Gastrocnemius medialis (tissue), 4 donors: Measurements from ENCODE around the gene DBP. TPM values are rescaled to one million over a fixed set of nuclear protein-coding genes. Genes with fewer than 3 reads are reported as not detected.

Source experiments
- ATAC-seq, 2 donors: fragments of 150-250 bp; one replicate each; pipeline ENCODE4 v1.9.1; 2016
- DNase-seq, 2 donors: peaks; one replicate each; pipeline ENCODE4 v3.0.0-alpha.2; 2019
- H3K27ac ChIP-seq, 4 donors: fragments of 200-600 bp; sonication (generic); 1 replicate in 1 of 4; 2 replicates in 3 of 4; pipeline ENCODE4 v1.5.1; 2016 to 2018; ENCODE audit warnings: mild to moderate bottlenecking in 2 of 4, moderate library complexity in 1 of 4
- H3K27me3 ChIP-seq, 3 donors: fragments of 200-600 bp; sonication (generic) in 2 of 3; 1 replicate in 1 of 3; 2 replicates in 2 of 3; pipeline versions ENCODE4 v1.5.1 to v1.6.0; 2016 to 2019; ENCODE audit warnings: mild to moderate bottlenecking in 1 of 3, moderate library complexity in 1 of 3
- H3K36me3 ChIP-seq, 2 donors: fragments of 200-600 bp; sonication (generic) in 1 of 2; one replicate each; pipeline ENCODE4 v1.5.1; 2017 to 2018
- H3K4me1 ChIP-seq, 2 donors: fragments of 200-600 bp; sonication (generic) in 1 of 2; one replicate each; pipeline ENCODE4 v1.5.1; 2016 to 2017; ENCODE audit warnings: mild to moderate bottlenecking in 2 of 2
- H3K4me3 ChIP-seq, 4 donors: fragments of 200-600 bp; sonication (generic) in 3 of 4; 1 replicate in 1 of 4; 2 replicates in 3 of 4; pipeline ENCODE4 v1.5.1; 2016 to 2019; ENCODE audit warnings: mild to moderate bottlenecking in 2 of 4
- H3K9me3 ChIP-seq, 3 donors: fragments of 200-600 bp; sonication (generic) in 2 of 3; 1 replicate in 1 of 3; 2 replicates in 2 of 3; pipeline ENCODE4 v1.5.1; 2016 to 2019
- CTCF ChIP-seq, 5 experiments: fragments of 450-650 bp in 3 of 5; fragments of 200-600 bp in 2 of 5; sonication (generic) in 2 of 5; IDR thresholded peaks in 4 of 5; conservative IDR thresholded peaks in 1 of 5; 1 replicate in 4 of 5; 2 replicates in 1 of 5; pipeline ENCODE4 v1.5.1; 2016 to 2019; ENCODE audit warnings: antibody characterized with exemption in 5 of 5, mild to moderate bottlenecking in 3 of 5, moderate library complexity in 3 of 5
- POLR2A ChIP-seq, 2 donors: fragments of 450-650 bp; IDR thresholded peaks; one replicate each; pipeline ENCODE4 v1.6.1; 2017; ENCODE audit warnings: antibody characterized with exemption in 2 of 2, mild to moderate bottlenecking in 2 of 2, moderate library complexity in 2 of 2
- in situ Hi-C, 4 donors: fragments of 200-750 bp; cut with MboI; loops; one replicate each; pipeline versions ENCODE4 v1.15.0 to v1.8.0; 2017; ENCODE audit warnings: low sequenced_read_pairs in 4 of 4
- intact Hi-C: fragments of 100-400 bp; cut with DNase I; formaldehyde crosslinking; loops from one replicate; pipeline ENCODE4 v1.15.1; 2023; ENCODE audit warnings: low total_unique reads
- total RNA-seq, 4 donors: library from RNA; depleted of rRNA; stranded (reverse); fragments of >200 nt; gene quantifications; one replicate each; pipeline versions ENCODE4 v1.1.0 to v1.2.3, GENCODE V29; 2016

The DBP gene
- total RNA-seq, 4 donors from 2014 or later, result 1.7 to 12.9 (median 4.4) TPM

GRCh38 chr19:48623556-48624066 lies 13.6 kb downstream of the DBP start:
- H3K4me3 ChIP-seq, result peak overlapping the region; percentile 3 to 75 (median 56)

GRCh38 chr19:48619692-48620585 lies 17.2 kb downstream of the DBP start:
- DNase-seq, result no peak
- Histone ChIP-seq H3K36me3 (peaks cover 3 to 28% of the 10 kb centered on the region in 2 donors), H3K27me3 (no peaks in the 10 kb centered on the region), H3K4me3 (peak overlapping the region; percentile 66 to 96 (median 79)), H3K4me1 (peaks cover 36 to 47% of the 10 kb centered on the region in 2 donors), H3K9me3 (no peaks in the 10 kb centered on the region), H3K27ac (peak overlapping the region; percentile 92 to 99 (median 96))
- intact Hi-C loops, result loop anchor here (2.0 kb wide), 2 partner anchors 15 to 51 kb away; no protein-coding TSS in a partner anchor
- in situ Hi-C loops, result no loop called here
- TF ChIP-seq POLR2A (IDR thresholded peaks at IDR 0.05) (no peak), CTCF (IDR thresholded peaks at IDR 0.05 in 4 of 5, conservative IDR thresholded peaks at IDR 0.05 in 1 of 5) (peak in 1 of 5 experiments; percentile 11)
- no peak for ATAC-seq

More at GRCh38 chr19:48623556-48624066, 13.6 kb downstream of the DBP start:
- H3K4me1 ChIP-seq, result peaks cover 24 to 28% of the 10 kb centered on the region in 2 donors
- H3K9me3 ChIP-seq, result no peaks in the 10 kb centered on the region
- ATAC-seq (no peak), DNase-seq (no peak)
- peaks cover 0 to 4% of the 10 kb centered on the region in 2 donors for H3K36me3 ChIP-seq
- TF ChIP-seq CTCF (IDR thresholded peaks at IDR 0.05 in 4 of 5, conservative IDR thresholded peaks at IDR 0.05 in 1 of 5) (no peak), POLR2A (IDR thresholded peaks at IDR 0.05) (no peak)
- intact Hi-C loops (no loop called here), in situ Hi-C loops (no loop called here)
- H3K27ac ChIP-seq, result peak overlapping the region; percentile 90 to 99 (median 94)
- H3K27me3 ChIP-seq, result no peaks in the 10 kb centered on the region

- peak; percentile 86 to 93 for ATAC-seq
Measured at GRCh38 chr19:48618916-48619691, 18.1 kb downstream of the DBP start, which contains the start of the genes RPL18 and SPHK2. TSS of gene RPL18 (minus strand) at chr19:48619178. CDS start at chr19:48619143, 35 bp downstream. TSS of gene SPHK2 (plus strand) at chr19:48619506. CDS start at chr19:48620515, 1,009 bp downstream.

More at GRCh38 chr19:48618916-48619691, 18.1 kb downstream of the DBP start, which contains the start of the genes RPL18 and SPHK2:
- TF ChIP-seq POLR2A (IDR thresholded peaks at IDR 0.05) (peak; percentile 94 to 95), CTCF (IDR thresholded peaks at IDR 0.05 in 4 of 5, conservative IDR thresholded peaks at IDR 0.05 in 1 of 5) (peak in 1 of 5 experiments; percentile 13)
- Histone ChIP-seq H3K4me3 (peak within 1 kb of the TSS; percentile 66 to 96 (median 79)), H3K36me3 (peaks cover 3 to 29% of the 10 kb centered on the region in 2 donors), H3K4me1 (peaks cover 33 to 48% of the 10 kb centered on the region in 2 donors), H3K9me3 (no peaks in the 10 kb centered on the region), H3K27ac (peak within 1 kb of the TSS; percentile 92 to 99 (median 96)), H3K27me3 (no peaks in the 10 kb centered on the region)
- peak; percentile 98 to 99 for DNase-seq
- intact Hi-C loops, result loop anchor here (2.0 kb wide), 2 partner anchors 16 to 50 kb away; no protein-coding TSS in a partner anchor
- in situ Hi-C loops, result no loop called here
